Endothelial cell of umbilical vein (primary cell): ENCODE results near the gene SLC26A3. TPM values are rescaled to one million over a fixed set of nuclear protein-coding genes. Genes with fewer than 3 reads are reported as not detected.
"Not testable (repeated sequence)": the region's sequence is repeated elsewhere in the genome, so short reads cannot be mapped to it uniquely, and the experiment has no call there.

Experiments
- BruUV-seq: library from RNA; stranded (reverse); fragments of 400-500 nt; replicated peaks from 2 replicates; lab custom pipeline; 2021; lab: Mats Ljungman, UMichigan
- CTCF ChIA-PET: fragments of 300-600, 350-600 bp; sonication (Branson Sonifier 250); formaldehyde crosslinking; loops from one replicate; lab custom pipeline; 2021; ENCODE audit warnings: antibody characterized with exemption, inconsistent platforms; lab: Charles Lee
- POLR2A ChIA-PET: fragments of 300-600, 350-600 bp; sonication (Branson Sonifier 250); formaldehyde crosslinking; loops from one replicate; lab custom pipeline; 2021; ENCODE audit warnings: antibody characterized with exemption, inconsistent platforms; lab: Charles Lee
- DNase-seq: peaks from one replicate; pipeline ENCODE4 v3.0.0-alpha.2; 2011; ENCODE audit warnings: low read depth, low spot score
- FAIRE-seq: peaks from 2 replicates; lab custom pipeline; 2011; peaks lifted over from hg19 to GRCh38; lab: Jason Lieb, UNC
- H2AFZ ChIP-seq: 2 replicates; pipeline ENCODE4 v1.6.0; 2012; ENCODE audit warnings: low read depth, low read length, control low read depth, inconsistent platforms
- H3K27ac ChIP-seq: 2 replicates; pipeline ENCODE4 v1.5.1; 2011; ENCODE audit warnings: low read depth, mild to moderate bottlenecking, control low read depth, low read length, moderate library complexity; ENCODE audit not compliant: insufficient read depth
- H3K27me3 ChIP-seq, 2 experiments: 2 replicates each; pipeline versions ENCODE4 v1.6.0 to v1.6.1; 2011; ENCODE audit warnings: low read length in 2 of 2, mixed read lengths in 1 of 2; ENCODE audit not compliant: control insufficient read depth in 2 of 2, insufficient read depth in 2 of 2
- H3K36me3 ChIP-seq, 2 experiments: 2 replicates in 1 of 2; 3 replicates in 1 of 2; pipeline ENCODE4 v1.5.1; 2011; ENCODE audit warnings: low read length in 2 of 2, mild to moderate bottlenecking in 1 of 2, moderate library complexity in 1 of 2; ENCODE audit not compliant: control insufficient read depth in 2 of 2, insufficient read depth in 2 of 2; ENCODE audit errors: extremely low read depth in 1 of 2
- H3K4me1 ChIP-seq: 3 replicates; pipeline ENCODE4 v1.5.1; 2011; ENCODE audit warnings: mild to moderate bottlenecking, low read length; ENCODE audit not compliant: control insufficient read depth, insufficient read depth; ENCODE audit errors: extremely low read depth
- H3K4me2 ChIP-seq: 2 replicates; pipeline ENCODE4 v1.6.1; 2011; ENCODE audit warnings: low read length, control low read depth, mixed read lengths; ENCODE audit not compliant: insufficient read depth
- H3K4me3 ChIP-seq, 3 experiments: fragments of 200-600 bp in 1 of 3; sonication (generic), shearing (Covaris generic) in 1 of 3; replicated peaks in 1 of 3; 2 replicates each; pipeline ENCODE4 v1.5.1; 2011 to 2016; ENCODE audit warnings: control low read depth in 3 of 3, low read length in 3 of 3, mild to moderate bottlenecking in 2 of 3, inconsistent platforms in 1 of 3, low read depth in 1 of 3, moderate library complexity in 1 of 3; ENCODE audit not compliant: insufficient read depth in 1 of 3
- H3K79me2 ChIP-seq: 2 replicates; pipeline ENCODE4 v1.6.0; 2012; ENCODE audit warnings: low read length, inconsistent platforms; ENCODE audit not compliant: control insufficient read depth, insufficient read depth
- H3K9ac ChIP-seq: replicated peaks from 2 replicates; pipeline ENCODE3; 2011; ENCODE audit warnings: low read length, control low read depth; ENCODE audit not compliant: insufficient read depth; ENCODE audit errors: extremely low read depth
- H3K9me1 ChIP-seq: replicated peaks from 3 replicates; pipeline ENCODE4 v1.6.0; 2011; ENCODE audit warnings: mild to moderate bottlenecking, low read length; ENCODE audit not compliant: control insufficient read depth, insufficient read depth; ENCODE audit errors: extremely low read depth
- H3K9me3 ChIP-seq: replicated peaks from 2 replicates; pipeline ENCODE4 v1.5.1; 2012; ENCODE audit warnings: low read length, inconsistent platforms; ENCODE audit not compliant: control insufficient read depth, insufficient read depth
- H4K20me1 ChIP-seq: replicated peaks from 2 replicates; pipeline ENCODE3; 2011; ENCODE audit warnings: mild to moderate bottlenecking, low read length; ENCODE audit not compliant: control insufficient read depth, insufficient read depth; ENCODE audit errors: extremely low read depth
- EZH2 ChIP-seq: IDR thresholded peaks from 2 replicates; pipeline ENCODE4 v1.6.1; 2012; ENCODE audit warnings: borderline replicate concordance, low read depth, mild to moderate bottlenecking, moderate library complexity, low read length, inconsistent platforms; ENCODE audit not compliant: severe bottlenecking
- FOS ChIP-seq: IDR thresholded peaks from 2 replicates; pipeline ENCODE4 v1.6.1; 2011; ENCODE audit warnings: mild to moderate bottlenecking, low read length, moderate library complexity, borderline replicate concordance; ENCODE audit not compliant: insufficient read depth
- GATA2 ChIP-seq: IDR thresholded peaks from 2 replicates; pipeline ENCODE4 v1.7.0; 2011; ENCODE audit warnings: low read depth, mild to moderate bottlenecking, moderate library complexity, mixed read lengths, low read length; ENCODE audit not compliant: insufficient read length, insufficient read depth
- JUN ChIP-seq: IDR thresholded peaks from 2 replicates; pipeline ENCODE4 v1.6.1; 2011; ENCODE audit warnings: borderline replicate concordance, low read depth; ENCODE audit not compliant: insufficient read length, insufficient read depth
- MYC ChIP-seq: IDR thresholded peaks from one replicate; pipeline ENCODE4 v1.6.1; 2011; ENCODE audit warnings: mild to moderate bottlenecking, low read depth, low read length
- POLR2A ChIP-seq: IDR thresholded peaks from 2 replicates; pipeline ENCODE4 v1.6.1; 2012; ENCODE audit warnings: low read depth, mild to moderate bottlenecking, control low read depth, low read length
- POLR2AphosphoS5 ChIP-seq: IDR thresholded peaks from 2 replicates; pipeline ENCODE4 v1.6.1; 2012; ENCODE audit warnings: low read depth, mild to moderate bottlenecking, control low read depth, low read length, moderate library complexity; ENCODE audit not compliant: insufficient read depth
- dilution Hi-C: fragments of 300-500 bp; cut with MboI; formaldehyde crosslinking; loops from one replicate; pipeline ENCODE4 v1.15.0; 2019; ENCODE audit warnings: low sequenced_read_pairs; ENCODE audit not compliant: extremely low pct_ligation_motif_present
- intact Hi-C: fragments of 100-400 bp; cut with micrococcal nuclease; formaldehyde crosslinking; loops from one replicate; pipeline ENCODE4 v1.10.0; 2022
- polyA plus RNA-seq, 4 experiments: library from polyadenylated mRNA; depleted of rRNA in 3 of 4; stranded (reverse) in 3 of 4; unstranded in 1 of 4; fragments of >200 nt; gene quantifications; 2 replicates each; pipeline versions ENCODE4 v1.2.1 to v1.2.3, GENCODE V29; 2011 to 2012; ENCODE audit warnings: missing spikeins in 1 of 4
- total RNA-seq: library from RNA; stranded (reverse); gene quantifications from 2 replicates; pipeline ENCODE4 v1.2.3, GENCODE V29; 2021
- TF ChIP-seq, protein P1 (sequence below): IDR thresholded peaks from 2 replicates; pipeline ENCODE4 v1.6.1; 2011; ENCODE audit not compliant: insufficient read depth, insufficient read length
- TF ChIP-seq, protein P2 (sequence below), 2 donors: IDR thresholded peaks; 1 replicate in 1 of 2; 2 replicates in 1 of 2; pipeline ENCODE4 v1.5.1; 2011; ENCODE audit warnings: low read length in 2 of 2, mild to moderate bottlenecking in 2 of 2, moderate library complexity in 2 of 2, control low read depth in 1 of 2, inconsistent platforms in 1 of 2, low read depth in 1 of 2; ENCODE audit not compliant: insufficient read depth in 1 of 2; ENCODE audit errors: extremely low read depth in 1 of 2

SLC26A3 gene
- total and polyA plus RNA-seq, 2 donors (not counting 3 experiments of a cell fraction or from before 2014, with no cell fraction given), result not detected

DNA sequence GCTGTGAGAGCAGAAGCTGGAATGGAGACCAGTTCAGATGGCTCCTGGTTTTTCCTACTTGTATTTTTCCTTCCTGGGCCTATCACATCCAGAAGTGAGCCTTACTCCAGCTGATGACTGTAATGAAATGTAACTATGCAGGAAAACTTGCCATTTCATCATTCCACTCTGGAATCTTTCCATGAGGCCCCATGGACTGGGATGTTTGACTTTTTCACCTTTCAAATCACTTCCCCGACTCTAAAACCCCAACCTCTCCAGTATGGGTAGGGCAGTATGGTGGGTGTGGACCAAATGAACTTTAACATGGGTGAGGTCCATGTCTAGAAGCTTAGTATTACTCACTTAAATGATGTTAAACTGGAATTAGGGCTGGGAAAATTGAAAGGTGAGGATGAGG lies 47.6 kb upstream of the SLC26A3 start:
- FAIRE-seq (no peak), DNase-seq (no peak)
- no peaks in the 10 kb centered on the region for H3K9me1 ChIP-seq
- H3K27me3 ChIP-seq, result peaks cover 6 to 9% of the 10 kb centered on the region in 2 experiments
- ChIA-PET CTCF (no interaction called here), POLR2A (no interaction called here)
- no peak overlapping the region for H2AFZ ChIP-seq
- H3K27ac ChIP-seq, result no peak overlapping the region
- intact Hi-C loops (no loop called here), dilution Hi-C loops (no loop called here)
- H3K9ac ChIP-seq, result no peak overlapping the region
- H4K20me1 ChIP-seq, result no peaks in the 10 kb centered on the region
- no TSS peak for BruUV-seq
- H3K4me2 ChIP-seq, result no peak overlapping the region
- H3K36me3 ChIP-seq, result no peaks in the 10 kb centered on the region
- TF ChIP-seq MYC (no peak), GATA2 (no peak), POLR2A (no peak)
- no peaks in the 10 kb centered on the region for H3K4me1 ChIP-seq
- no peaks in the 10 kb centered on the region for H3K9me3 ChIP-seq
- no peak overlapping the region for H3K4me3 ChIP-seq
- H3K79me2 ChIP-seq, result no peaks in the 10 kb centered on the region

GRCh38 chr7:107850216-107850615 lies 47.2 kb upstream of the SLC26A3 start:
- TF ChIP-seq, protein P1, sequence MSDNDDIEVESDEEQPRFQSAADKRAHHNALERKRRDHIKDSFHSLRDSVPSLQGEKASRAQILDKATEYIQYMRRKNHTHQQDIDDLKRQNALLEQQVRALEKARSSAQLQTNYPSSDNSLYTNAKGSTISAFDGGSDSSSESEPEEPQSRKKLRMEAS, result no peak
- no peak for TF ChIP-seq POLR2AphosphoS5
- TF ChIP-seq GATA2, result no peak
- no peak for TF ChIP-seq JUN
- TF ChIP-seq, protein P2, sequence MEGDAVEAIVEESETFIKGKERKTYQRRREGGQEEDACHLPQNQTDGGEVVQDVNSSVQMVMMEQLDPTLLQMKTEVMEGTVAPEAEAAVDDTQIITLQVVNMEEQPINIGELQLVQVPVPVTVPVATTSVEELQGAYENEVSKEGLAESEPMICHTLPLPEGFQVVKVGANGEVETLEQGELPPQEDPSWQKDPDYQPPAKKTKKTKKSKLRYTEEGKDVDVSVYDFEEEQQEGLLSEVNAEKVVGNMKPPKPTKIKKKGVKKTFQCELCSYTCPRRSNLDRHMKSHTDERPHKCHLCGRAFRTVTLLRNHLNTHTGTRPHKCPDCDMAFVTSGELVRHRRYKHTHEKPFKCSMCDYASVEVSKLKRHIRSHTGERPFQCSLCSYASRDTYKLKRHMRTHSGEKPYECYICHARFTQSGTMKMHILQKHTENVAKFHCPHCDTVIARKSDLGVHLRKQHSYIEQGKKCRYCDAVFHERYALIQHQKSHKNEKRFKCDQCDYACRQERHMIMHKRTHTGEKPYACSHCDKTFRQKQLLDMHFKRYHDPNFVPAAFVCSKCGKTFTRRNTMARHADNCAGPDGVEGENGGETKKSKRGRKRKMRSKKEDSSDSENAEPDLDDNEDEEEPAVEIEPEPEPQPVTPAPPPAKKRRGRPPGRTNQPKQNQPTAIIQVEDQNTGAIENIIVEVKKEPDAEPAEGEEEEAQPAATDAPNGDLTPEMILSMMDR (IDR thresholded peaks at IDR 0.05; ENCODE audit: extremely low read depth in 1 of 2, insufficient read depth in 1 of 2, low read depth in 1 of 2, low read length in 2 of 2), result no peak
- no peak for TF ChIP-seq FOS
- no peak for TF ChIP-seq POLR2A
- TF ChIP-seq MYC, result no peak
- no peak for TF ChIP-seq EZH2
- H3K9me1 ChIP-seq, result no peaks in the 10 kb centered on the region
- ChIA-PET POLR2A (no interaction called here), CTCF (no interaction called here)
- no peak overlapping the region for H3K27ac ChIP-seq
- no peaks in the 10 kb centered on the region for H3K79me2 ChIP-seq
- no peaks in the 10 kb centered on the region for H3K4me1 ChIP-seq
- intact Hi-C loops, result no loop called here
- H3K27me3 ChIP-seq, result peaks cover 6 to 13% of the 10 kb centered on the region in 2 experiments
- H3K4me2 ChIP-seq, result no peak overlapping the region
- dilution Hi-C loops, result no loop called here
- no peak overlapping the region for H2AFZ ChIP-seq
- FAIRE-seq (no peak), DNase-seq (no peak)
- no peak overlapping the region for H3K4me3 ChIP-seq
- H3K9me3 ChIP-seq, result no peaks in the 10 kb centered on the region
- no peaks in the 10 kb centered on the region for H4K20me1 ChIP-seq
- no TSS peak for BruUV-seq
- H3K36me3 ChIP-seq, result no peaks in the 10 kb centered on the region
- no peak overlapping the region for H3K9ac ChIP-seq

GRCh38 chr7:107848211-107848610 lies 45.2 kb upstream of the SLC26A3 start:
- dilution Hi-C loops, H3K9ac ChIP-seq, H3K79me2 ChIP-seq, H3K4me1 ChIP-seq, intact Hi-C loops, H2AFZ ChIP-seq, FAIRE-seq, POLR2A ChIA-PET, H3K4me3 ChIP-seq, DNase-seq, H3K9me3 ChIP-seq, H3K4me2 ChIP-seq, H3K36me3 ChIP-seq, H3K9me1 ChIP-seq, H3K27ac ChIP-seq, CTCF ChIA-PET, H4K20me1 ChIP-seq, BruUV-seq: not testable (repeated sequence)
- H3K27me3 ChIP-seq, result peaks cover 2 to 13% of the 10 kb centered on the region in 2 experiments
